PC-3 (cell line): ENCODE measurements around the gene VWA1. TPM values are rescaled to one million over a fixed set of nuclear protein-coding genes. Genes with fewer than 3 reads are reported as not detected.

ENCODE experiments used
- ATAC-seq: fragments of 200-7000 bp; cut with Tn5 transposase; 2 replicates; pipeline ENCODE4 v1.9.1; 2020; ENCODE audit warnings: mild to moderate bottlenecking, moderate library complexity
- BruUV-seq: library from RNA; stranded (reverse); fragments of 400-500 nt; replicated peaks from 2 replicates; lab custom pipeline; 2021; lab: Mats Ljungman, UMichigan
- CTCF ChIA-PET: fragments of 300-600 bp; sonication (Branson Sonifier 250); formaldehyde crosslinking; loops from one replicate; lab custom pipeline; 2022; ENCODE audit warnings: antibody characterized with exemption; lab: Charles Lee
- POLR2A ChIA-PET: fragments of 300-600 bp; sonication (Branson Sonifier 250); formaldehyde crosslinking; loops from one replicate; lab custom pipeline; 2022; ENCODE audit warnings: antibody characterized with exemption; ENCODE audit not compliant: unreplicated experiment; lab: Charles Lee
- DNase-seq: peaks from one replicate; pipeline ENCODE4 v3.0.0-alpha.2; 2015
- H2AFZ ChIP-seq: fragments of 300-600 bp; sonication (generic); 2 replicates; pipeline ENCODE4 v1.6.0; 2016; ENCODE audit warnings: antibody characterized with exemption, low read length
- H3F3A ChIP-seq: fragments of 300-600 bp; sonication (generic); one replicate; pipeline ENCODE4 v1.6.0; 2017; ENCODE audit warnings: antibody characterized with exemption, low read length, control low read depth, mild to moderate bottlenecking; ENCODE audit not compliant: unreplicated experiment
- H3K27ac ChIP-seq: fragments of 300-600 bp; sonication (generic); 2 replicates; pipeline ENCODE4 v1.5.1; 2016; ENCODE audit warnings: mild to moderate bottlenecking, low read length
- H3K27me3 ChIP-seq: fragments of 300-600 bp; sonication (generic); 2 replicates; pipeline ENCODE4 v1.6.1; 2016; ENCODE audit warnings: low read length, mixed read lengths
- H3K36me3 ChIP-seq: fragments of 300-600 bp; sonication (generic); 2 replicates; pipeline ENCODE4 v1.6.1; 2016; ENCODE audit warnings: low read depth, mixed run types, low read length, mixed read lengths
- H3K4me1 ChIP-seq: fragments of 300-600 bp; sonication (generic); 2 replicates; pipeline ENCODE4 v1.5.1; 2016; ENCODE audit warnings: low read length; ENCODE audit not compliant: insufficient read depth
- H3K4me2 ChIP-seq: fragments of 300-600 bp; sonication (generic); 2 replicates; pipeline ENCODE4 v1.6.0; 2016; ENCODE audit warnings: low read length
- H3K4me3 ChIP-seq: fragments of 300-600 bp; sonication (generic); 2 replicates; pipeline ENCODE4 v1.5.1; 2016; ENCODE audit warnings: mild to moderate bottlenecking, low read length, mixed read lengths
- H3K79me2 ChIP-seq: fragments of 300-600 bp; sonication (generic); 2 replicates; pipeline ENCODE4 v1.6.1; 2017; ENCODE audit warnings: low read length, mixed read lengths
- H3K9ac ChIP-seq: fragments of 300-600 bp; sonication (generic); 2 replicates; pipeline ENCODE4 v1.6.0; 2016; ENCODE audit warnings: mild to moderate bottlenecking, low read length
- H3K9me2 ChIP-seq: fragments of 300-600 bp; sonication (generic); replicated peaks from 2 replicates; pipeline ENCODE4 v1.6.1; 2016; ENCODE audit warnings: mixed run types, low read length, mixed read lengths
- H3K9me3 ChIP-seq: fragments of 300-600 bp; sonication (generic); 2 replicates; pipeline ENCODE4 v1.6.1; 2016; ENCODE audit warnings: low read length, mixed read lengths
- H4K20me1 ChIP-seq: fragments of 300-600 bp; sonication (generic); 2 replicates; pipeline ENCODE4 v1.6.1; 2016; ENCODE audit warnings: low read length, mixed read lengths
- CTCF ChIP-seq: fragments of 300-600 bp; sonication (generic); conservative IDR thresholded peaks from 2 replicates; pipeline ENCODE4 v1.5.1; 2017; ENCODE audit warnings: antibody characterized with exemption, low read depth, mild to moderate bottlenecking, low read length
- EZH2 ChIP-seq: fragments of 300-600 bp; sonication (generic); IDR thresholded peaks from one replicate; pipeline ENCODE4 v1.6.1; 2017; ENCODE audit warnings: antibody characterized with exemption, mild to moderate bottlenecking, low read length; ENCODE audit not compliant: unreplicated experiment
- EZH2phosphoT487 ChIP-seq: fragments of 300-600 bp; sonication (generic); IDR thresholded peaks from 2 replicates; pipeline ENCODE4 v1.6.1; 2018; ENCODE audit warnings: mild to moderate bottlenecking, antibody characterized with exemption, low read length, borderline replicate concordance
- intact Hi-C: fragments of 100-400 bp; cut with micrococcal nuclease; formaldehyde crosslinking; loops from 2 replicates; pipeline ENCODE4 v1.9.0; 2023
- total RNA-seq: library from RNA; depleted of rRNA; stranded (reverse); fragments of >200 nt; gene quantifications from 2 replicates; pipeline ENCODE4 v1.2.3, GENCODE V29; 2014

The VWA1 gene
- total RNA-seq, 1 experiment from 2014 or later: 59.1 TPM

GRCh38 chr1:1437033-1437903 lies 1.8 kb downstream of the VWA1 start:
- peaks cover 39% of the 10 kb centered on the region for H3K4me1 ChIP-seq
- H3K36me3 ChIP-seq: no peaks in the 10 kb centered on the region
- H4K20me1 ChIP-seq: no peaks in the 10 kb centered on the region
- H3K9ac ChIP-seq: no peak overlapping the region
- no TSS peak for BruUV-seq
- ATAC-seq (no peak), DNase-seq (no peak)
- no peaks in the 10 kb centered on the region for H3F3A ChIP-seq
- H3K9me3 ChIP-seq: no peaks in the 10 kb centered on the region
- TF ChIP-seq CTCF (no peak), EZH2 (no peak), EZH2phosphoT487 (no peak)
- H3K9me2 ChIP-seq: no peaks in the 10 kb centered on the region
- ChIA-PET POLR2A (no interaction called here), CTCF (no interaction called here)
- H3K27me3 ChIP-seq: no peaks in the 10 kb centered on the region
- H3K79me2 ChIP-seq: peaks cover 13% of the 10 kb centered on the region
- H3K4me3 ChIP-seq: no peak overlapping the region
- intact Hi-C loops: no loop called here
- no peak overlapping the region for H2AFZ ChIP-seq
- peak overlapping the region; percentile 100 for H3K4me2 ChIP-seq
- no peak overlapping the region for H3K27ac ChIP-seq

GRCh38 chr1:1437904-1438376 lies 2.5 kb downstream of the VWA1 start:
- Histone ChIP-seq H3K4me2 (no peak overlapping the region), H3K9me3 (no peaks in the 10 kb centered on the region), H3K4me1 (peaks cover 33% of the 10 kb centered on the region), H3F3A (no peaks in the 10 kb centered on the region), H3K79me2 (peaks cover 13% of the 10 kb centered on the region), H3K27me3 (no peaks in the 10 kb centered on the region), H3K36me3 (no peaks in the 10 kb centered on the region), H3K27ac (no peak overlapping the region), H2AFZ (no peak overlapping the region), H3K9me2 (no peaks in the 10 kb centered on the region), H3K4me3 (no peak overlapping the region), H3K9ac (no peak overlapping the region), H4K20me1 (no peaks in the 10 kb centered on the region)
- ChIA-PET POLR2A (no interaction called here), CTCF (no interaction called here)
- DNase-seq: no peak
- no TSS peak for BruUV-seq
- TF ChIP-seq EZH2phosphoT487 (no peak), CTCF (no peak), EZH2 (no peak)
- intact Hi-C loops: no loop called here
- no peak for ATAC-seq
